Urinary bladder (tissue), 4 donors: ENCODE measurements around the gene GPAT2. TPM values are rescaled to one million over a fixed set of nuclear protein-coding genes. Genes with fewer than 3 reads are reported as not detected.
"Not testable (repeated sequence)": the region's sequence is repeated elsewhere in the genome, so short reads cannot be mapped to it uniquely, and the experiment has no call there.

Source experiments
- DNase-seq: peaks from one replicate; pipeline ENCODE4 v3.0.0-alpha.2; 2015; ENCODE audit errors: extremely low spot score
- H3K27ac ChIP-seq: one replicate; pipeline ENCODE4 v1.5.1; 2013; ENCODE audit warnings: low read depth, mild to moderate bottlenecking, moderate library complexity
- H3K36me3 ChIP-seq: one replicate; pipeline ENCODE4 v1.6.1; 2013; ENCODE audit warnings: mild to moderate bottlenecking, moderate library complexity; ENCODE audit not compliant: insufficient read depth
- H3K4me1 ChIP-seq: one replicate; pipeline ENCODE4 v1.6.1; 2013; ENCODE audit warnings: mild to moderate bottlenecking, moderate library complexity; ENCODE audit not compliant: insufficient read depth
- H3K4me3 ChIP-seq: one replicate; pipeline ENCODE4 v1.5.1; 2013; ENCODE audit warnings: low read depth, low read length
- WGBS: extraction: QIAGEN DNeasy Blood & Tissue Kit; methylation state at CpG from one replicate; pipeline ENCODE4 v1.1.7; 2013; 5-methylcytosine and 5-hydroxymethylcytosine counted together
- polyA plus RNA-seq: library from polyadenylated mRNA; stranded (reverse); fragments of 200-250 nt; gene quantifications from one replicate; pipeline ENCODE4 v1.2.3, GENCODE V29; 2013
- total RNA-seq: library from RNA; depleted of rRNA; stranded (reverse); fragments of >200 nt; gene quantifications from one replicate; pipeline ENCODE4 v1.2.3, GENCODE V29; 2014
- donor health status: healthy with polysubstance abuse.
- donor health status: healthy.

The GPAT2 gene
- total RNA-seq, result 1.8 TPM
- polyA plus RNA-seq, result 4.9 TPM

- WGBS, result no CpG with 5 or more reads among the region's 34 CpGs
- not testable (repeated sequence) for DNase-seq, H3K4me3 ChIP-seq, H3K27ac ChIP-seq, H3K36me3 ChIP-seq, H3K4me1 ChIP-seq
These were observed at the start of gene GPAT2 for GRCh38 chr2:96034792-96035191. GPAT2 (minus strand) TSS chr2:96034916; CDS start chr2:96032359, 2,557 bp downstream.

- WGBS, result 90% methylated on average over 22 of the region's 22 CpGs
- no peaks in the 10 kb centered on the region for H3K4me1 ChIP-seq
- H3K27ac ChIP-seq, result no peak overlapping the region
- no peaks in the 10 kb centered on the region for H3K36me3 ChIP-seq
- H3K4me3 ChIP-seq, result no peak overlapping the region
- DNase-seq, result no peak
These were observed 49.5 kb upstream of the GPAT2 start for GRCh38 chr2:96083989-96084857.

GRCh38 chr2:96083064-96083939, 48.6 kb upstream of the GPAT2 start:
- DNase-seq, result no peak
- Histone ChIP-seq H3K4me1 (no peaks in the 10 kb centered on the region), H3K4me3 (no peak overlapping the region), H3K36me3 (no peaks in the 10 kb centered on the region), H3K27ac (no peak overlapping the region)
- WGBS, result 72% methylated on average over 9 of the region's 9 CpGs

- DNase-seq, result no peak
These were observed 47.7 kb upstream of the GPAT2 start for GRCh38 chr2:96082211-96083063.

GRCh38 chr2:96081042-96081441, 46.3 kb upstream of the GPAT2 start:
- no peak overlapping the region for H3K4me3 ChIP-seq
- H3K36me3 ChIP-seq, result no peaks in the 10 kb centered on the region
- no peaks in the 10 kb centered on the region for H3K4me1 ChIP-seq
- no peak for DNase-seq
- 89% methylated on average over 2 of the region's 2 CpGs for WGBS
- no peak overlapping the region for H3K27ac ChIP-seq

More at GRCh38 chr2:96082211-96083063, 47.7 kb upstream of the GPAT2 start:
- Histone ChIP-seq H3K27ac (no peak overlapping the region), H3K4me1 (no peaks in the 10 kb centered on the region), H3K4me3 (no peak overlapping the region), H3K36me3 (no peaks in the 10 kb centered on the region)
- 89% methylated on average over 14 of the region's 14 CpGs for WGBS

GRCh38 chr2:96075199-96075771, 40.6 kb upstream of the GPAT2 start:
- H3K4me1 ChIP-seq, result no peaks in the 10 kb centered on the region
- 49% methylated on average over 2 of the region's 2 CpGs for WGBS
- no peaks in the 10 kb centered on the region for H3K36me3 ChIP-seq
- H3K4me3 ChIP-seq, result no peak overlapping the region
- no peak overlapping the region for H3K27ac ChIP-seq
- DNase-seq, result no peak

- DNase-seq, result no peak
- H3K27ac ChIP-seq, result no peak overlapping the region
- WGBS, result 46% methylated on average over 6 of the region's 6 CpGs
- no peaks in the 10 kb centered on the region for H3K36me3 ChIP-seq
- no peaks in the 10 kb centered on the region for H3K4me1 ChIP-seq
- H3K4me3 ChIP-seq, result no peak overlapping the region
These were observed 39.4 kb upstream of the GPAT2 start for GRCh38 chr2:96074156-96074555.

GRCh38 chr2:96073170-96073775, 38.6 kb upstream of the GPAT2 start:
- no peak overlapping the region for H3K27ac ChIP-seq
- no peak for DNase-seq
- H3K4me1 ChIP-seq, result no peaks in the 10 kb centered on the region
- no peaks in the 10 kb centered on the region for H3K36me3 ChIP-seq
- no peak overlapping the region for H3K4me3 ChIP-seq
- WGBS, result 69% methylated on average over 7 of the region's 7 CpGs

GRCh38 chr2:96072746-96073145, 38.0 kb upstream of the GPAT2 start:
- no peaks in the 10 kb centered on the region for H3K4me1 ChIP-seq
- DNase-seq, result no peak
- 73% methylated on average over 11 of the region's 11 CpGs for WGBS
- no peak overlapping the region for H3K27ac ChIP-seq
- H3K36me3 ChIP-seq, result no peaks in the 10 kb centered on the region
- no peak overlapping the region for H3K4me3 ChIP-seq

- DNase-seq, H3K27ac ChIP-seq: not testable (repeated sequence)
- WGBS, result 73% methylated on average over 8 of the region's 8 CpGs
These were observed 37.3 kb upstream of the GPAT2 start for GRCh38 chr2:96071977-96072491.

GRCh38 chr2:96071087-96071976, 36.6 kb upstream of the GPAT2 start:
- WGBS, result 89% methylated on average over 16 of the region's 16 CpGs
- not testable (repeated sequence) for H3K4me1 ChIP-seq, H3K27ac ChIP-seq, H3K4me3 ChIP-seq, DNase-seq, H3K36me3 ChIP-seq

More at GRCh38 chr2:96071977-96072491, 37.3 kb upstream of the GPAT2 start:
- not testable (repeated sequence) for H3K4me1 ChIP-seq, H3K4me3 ChIP-seq, H3K36me3 ChIP-seq

GRCh38 chr2:96070351-96070750, 35.6 kb upstream of the GPAT2 start:
- H3K4me1 ChIP-seq, H3K36me3 ChIP-seq, DNase-seq, H3K27ac ChIP-seq, H3K4me3 ChIP-seq: not testable (repeated sequence)
- 90% methylated on average over 5 of the region's 5 CpGs for WGBS
